22Rv1 (cell line): ENCODE results near the gene A4GALT.
"Not testable (repeated sequence)": the region's sequence is repeated elsewhere in the genome, so short reads cannot be mapped to it uniquely, and the experiment has no call there.

Source experiments
- CTCF ChIP-seq: fragments of 450-650 bp; IDR thresholded peaks from 2 replicates; pipeline ENCODE4 v1.5.1; 2017; ENCODE audit warnings: mild to moderate bottlenecking
- ZFX ChIP-seq: fragments of 450-650 bp; IDR thresholded peaks from 2 replicates; pipeline ENCODE4 v1.6.1; 2017; ENCODE audit warnings: antibody characterized with exemption, borderline replicate concordance

DNA sequence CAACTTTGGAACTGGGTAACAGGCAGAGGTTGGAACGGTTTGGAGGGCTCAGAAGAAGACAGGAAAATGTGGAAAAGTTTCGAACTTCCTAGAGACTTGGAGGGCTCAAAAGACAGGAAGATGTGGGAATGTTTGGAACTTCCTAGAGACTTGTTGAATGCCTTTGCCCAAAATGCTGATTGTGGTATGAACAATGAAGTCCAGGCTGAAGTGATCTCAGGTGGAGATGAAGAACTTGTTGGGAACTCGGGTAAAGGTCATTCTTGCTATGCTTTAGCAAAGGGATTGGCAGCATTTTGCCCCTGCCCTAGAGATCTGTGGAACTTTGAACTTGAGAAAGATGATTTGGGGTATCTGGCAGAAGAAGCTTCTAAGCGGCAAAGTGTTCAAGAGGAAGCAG is 42.7 kb downstream of the A4GALT start:
- not testable (repeated sequence) for TF ChIP-seq CTCF, ZFX
